Adrenal gland (tissue), 5 donors: Measurements from ENCODE around the gene WDR49.

Source experiments
- CTCF ChIP-seq, 6 experiments: fragments of 450-650 bp in 4 of 6; fragments of 200-600 bp in 2 of 6; sonication (generic) in 1 of 6; IDR thresholded peaks; 1 replicate in 5 of 6; 2 replicates in 1 of 6; pipeline versions ENCODE4 v1.5.1 to v1.8.0; 2016 to 2021; ENCODE audit warnings: antibody characterized with exemption in 6 of 6, mild to moderate bottlenecking in 2 of 6, moderate library complexity in 1 of 6
- POLR2A ChIP-seq, 2 donors: fragments of 450-650 bp; IDR thresholded peaks; one replicate each; pipeline ENCODE4 v1.6.1; 2017; ENCODE audit warnings: antibody characterized with exemption in 2 of 2, mild to moderate bottlenecking in 2 of 2, moderate library complexity in 1 of 2
- donor health status: DM: no; HTN: no; CAD: no.

GRCh38 chr3:167507954-167508353, 145.8 kb downstream of the WDR49 start:
- TF ChIP-seq CTCF (IDR thresholded peaks at IDR 0.05) (no peak), POLR2A (IDR thresholded peaks at IDR 0.05) (no peak)
